IMR-90 (cell line): ENCODE measurements around the gene PPP2R5E. TPM values are rescaled to one million over a fixed set of nuclear protein-coding genes. Genes with fewer than 3 reads are reported as not detected.

Experiments used
- ATAC-seq: fragments of 200-7000 bp; cut with Tn5 transposase; 2 replicates; pipeline ENCODE4 v1.9.1; 2020; ENCODE audit warnings: low read depth, mild to moderate bottlenecking, moderate library complexity
- BruUV-seq: library from RNA; stranded (reverse); fragments of 400-500 nt; replicated peaks from 2 replicates; lab custom pipeline; 2021; lab: Mats Ljungman, UMichigan
- CTCF ChIA-PET: fragments of 300-600 bp; formaldehyde crosslinking; extraction: SDS; loops from one replicate; lab custom pipeline; 2021; ENCODE audit warnings: antibody characterized with exemption; lab: Yijun Ruan, JAX
- POLR2A ChIA-PET: fragments of 300-600 bp; sonication (Branson Sonifier 250); formaldehyde crosslinking; loops from one replicate; lab custom pipeline; 2022; ENCODE audit warnings: antibody characterized with exemption; ENCODE audit not compliant: unreplicated experiment; lab: Charles Lee
- DNase-seq: peaks from one replicate; pipeline ENCODE4 v3.0.0; 2013
- H2AFZ ChIP-seq: replicated peaks from 2 replicates; pipeline ENCODE3; 2013; ENCODE audit warnings: low read length, mild to moderate bottlenecking; ENCODE audit not compliant: poor library complexity
- H2AK5ac ChIP-seq: 2 replicates; pipeline ENCODE4 v1.6.1; 2013; ENCODE audit warnings: low read depth, low read length, inconsistent platforms
- H2AK9ac ChIP-seq: replicated peaks from 2 replicates; pipeline ENCODE3; 2013; ENCODE audit warnings: mild to moderate bottlenecking, low read depth, low read length, moderate library complexity; ENCODE audit not compliant: poor library complexity
- H2BK120ac ChIP-seq: 2 replicates; pipeline ENCODE4 v1.6.1; 2013; ENCODE audit warnings: low read depth, low read length, inconsistent platforms
- H2BK15ac ChIP-seq: 3 replicates; pipeline ENCODE4 v1.6.1; 2013; ENCODE audit warnings: low read depth, low read length, inconsistent platforms
- H2BK20ac ChIP-seq: 2 replicates; pipeline ENCODE4 v1.6.1; 2013; ENCODE audit warnings: low read depth, mild to moderate bottlenecking, inconsistent platforms, low read length, moderate library complexity
- H2BK5ac ChIP-seq: 2 replicates; pipeline ENCODE4 v1.6.1; 2013; ENCODE audit warnings: mild to moderate bottlenecking, low read depth, low read length, inconsistent platforms; ENCODE audit not compliant: poor library complexity, severe bottlenecking
- H3K14ac ChIP-seq: replicated peaks from 2 replicates; pipeline ENCODE4 v1.6.1; 2013; ENCODE audit warnings: low read depth, low read length, inconsistent platforms
- H3K18ac ChIP-seq: 2 replicates; pipeline ENCODE4 v1.6.1; 2013; ENCODE audit warnings: low read depth, low read length, control low read depth
- H3K23ac ChIP-seq: 2 replicates; pipeline ENCODE4 v1.6.1; 2013; ENCODE audit warnings: low read depth, low read length, inconsistent platforms
- H3K27ac ChIP-seq: 2 replicates; pipeline ENCODE4 v1.5.1; 2013; ENCODE audit warnings: mild to moderate bottlenecking, control low read depth, low read length; ENCODE audit not compliant: insufficient read depth
- H3K27me3 ChIP-seq: 2 replicates; pipeline ENCODE4 v1.6.1; 2013; ENCODE audit warnings: low read length; ENCODE audit not compliant: control insufficient read depth, insufficient read depth
- H3K36me3 ChIP-seq: 2 replicates; pipeline ENCODE4 v1.6.1; 2013; ENCODE audit warnings: low read length, mixed read lengths; ENCODE audit not compliant: control insufficient read depth, insufficient read depth
- H3K4ac ChIP-seq: 2 replicates; pipeline ENCODE4 v1.6.1; 2013; ENCODE audit warnings: low read depth, low read length, inconsistent platforms
- H3K4me1 ChIP-seq: 2 replicates; pipeline ENCODE4 v1.6.1; 2013; ENCODE audit warnings: low read length, mixed read lengths; ENCODE audit not compliant: control insufficient read depth, insufficient read depth
- H3K4me2 ChIP-seq: 2 replicates; pipeline ENCODE4 v1.6.1; 2013; ENCODE audit warnings: low read depth, mild to moderate bottlenecking, control low read depth, low read length, moderate library complexity
- H3K4me3 ChIP-seq: 2 replicates; pipeline ENCODE4 v1.5.1; 2013; ENCODE audit warnings: low read depth, mild to moderate bottlenecking, control low read depth, low read length, moderate library complexity; ENCODE audit not compliant: insufficient read depth
- H3K56ac ChIP-seq: 2 replicates; pipeline ENCODE4 v1.6.1; 2013; ENCODE audit warnings: low read length, inconsistent platforms; ENCODE audit not compliant: insufficient read depth; ENCODE audit errors: extremely low read depth
- H3K79me1 ChIP-seq, 2 experiments: 2 replicates each; pipeline ENCODE4 v1.6.1; 2013; ENCODE audit warnings: low read length in 2 of 2, inconsistent platforms in 1 of 2, low read depth in 1 of 2
- H3K9ac ChIP-seq: 2 replicates; pipeline ENCODE4 v1.6.1; 2013; ENCODE audit warnings: low read depth, low read length, control low read depth
- H3K9me1 ChIP-seq: 2 replicates; pipeline ENCODE4 v1.6.1; 2013; ENCODE audit warnings: low read length, inconsistent platforms; ENCODE audit not compliant: insufficient read depth
- H3K9me3 ChIP-seq: 2 replicates; pipeline ENCODE4 v1.6.1; 2013; ENCODE audit warnings: low read length; ENCODE audit not compliant: control insufficient read depth, insufficient read depth
- H4K20me1 ChIP-seq: 2 replicates; pipeline ENCODE4 v1.6.1; 2013; ENCODE audit warnings: low read length, inconsistent platforms; ENCODE audit not compliant: insufficient read depth
- H4K5ac ChIP-seq: 2 replicates; pipeline ENCODE4 v1.6.1; 2013; ENCODE audit warnings: mild to moderate bottlenecking, low read depth, low read length, control low read depth
- H4K8ac ChIP-seq, 2 experiments: 2 replicates each; pipeline ENCODE4 v1.6.1; 2013; ENCODE audit warnings: low read depth in 2 of 2, low read length in 2 of 2, control low read depth in 1 of 2, inconsistent platforms in 1 of 2
- H4K91ac ChIP-seq: 2 replicates; pipeline ENCODE4 v1.6.1; 2013; ENCODE audit warnings: low read depth, low read length, inconsistent platforms; ENCODE audit not compliant: insufficient read depth
- CHD1 ChIP-seq: IDR thresholded peaks from 2 replicates; pipeline ENCODE4 v1.6.1; 2012; ENCODE audit warnings: low read depth, low read length, improper control_type of control experiment
- CTCF ChIP-seq: conservative IDR thresholded peaks from 2 replicates; pipeline ENCODE4 v1.5.1; 2012; ENCODE audit warnings: mild to moderate bottlenecking, low read depth, low read length, improper control_type of control experiment
- ELK1 ChIP-seq: fragments of 150-350 bp; IDR thresholded peaks from 2 replicates; pipeline ENCODE4 v1.6.1; 2016; ENCODE audit warnings: low read depth, mild to moderate bottlenecking, low read length, moderate library complexity, borderline replicate concordance
- FOS ChIP-seq: fragments of 150-350 bp; IDR thresholded peaks from 2 replicates; pipeline ENCODE4 v1.6.1; 2016; ENCODE audit warnings: low read depth, low read length
- RAD21 ChIP-seq: IDR thresholded peaks from 2 replicates; pipeline ENCODE4 v1.6.1; 2012; ENCODE audit warnings: low read length, improper control_type of control experiment
- WGBS, 2 experiments: methylation state at CpG; one replicate each; pipeline versions ENCODE4 v1.1.5 to v1.1.7; 2013; ENCODE audit warnings: missing lambda C conversion rate in 2 of 2; ENCODE audit not compliant: insufficient read length in 1 of 2; ENCODE audit errors: extremely low coverage in 2 of 2; 5-methylcytosine and 5-hydroxymethylcytosine counted together
- dilution Hi-C: fragments of 300-500 bp; cut with HindIII; formaldehyde crosslinking; loops from one replicate; pipeline ENCODE4 v1.14.3; 2018; ENCODE audit warnings: low sequenced_read_pairs; ENCODE audit not compliant: unreplicated experiment
- in situ Hi-C: fragments of 300-500 bp; cut with MboI; formaldehyde crosslinking; loops from 3 replicates; pipeline ENCODE4 v1.14.3; 2019; ENCODE audit warnings: low sequenced_read_pairs, inconsistent platforms, mixed read lengths
- intact Hi-C: fragments of 100-400 bp; cut with micrococcal nuclease; formaldehyde crosslinking; loops from 2 replicates; pipeline ENCODE4 v1.10.0; 2022
- polyA plus RNA-seq, 3 experiments: library from polyadenylated mRNA; depleted of rRNA; stranded (reverse); fragments of >200 nt; gene quantifications; 2 replicates each; pipeline ENCODE4 v1.2.3, GENCODE V29; 2012; ENCODE audit warnings: low replicate concordance in 1 of 3
- total RNA-seq: library from RNA; depleted of rRNA; stranded (reverse); fragments of >200 nt; gene quantifications from 2 replicates; pipeline ENCODE4 v1.2.3, GENCODE V29; 2012

PPP2R5E gene
- total and polyA plus RNA-seq, 2 of the 4 experiments (the other 2 are of a cell fraction) = 9.7 to 12.2 TPM

- H3K4ac ChIP-seq = peak overlapping the region; percentile 77
- no TSS peak for BruUV-seq
- H3K36me3 ChIP-seq = peaks cover 2% of the 10 kb centered on the region
- H4K8ac ChIP-seq = peak overlapping the region; percentile 49 to 89
- peak overlapping the region; percentile 72 for H3K4me3 ChIP-seq
- H3K9me3 ChIP-seq = no peaks in the 10 kb centered on the region
- peak overlapping the region; percentile 33; the same call in 1 of the 2 replicates for H2BK120ac ChIP-seq
- TF ChIP-seq ELK1 (no peak), FOS (no peak), RAD21 (no peak), CHD1 (no peak), CTCF (no peak)
- POLR2A ChIA-PET = interaction anchor here (0.5 kb wide), 1 partner anchor 26 kb away, joined by 3 read pairs; no protein-coding TSS in a partner anchor
- CTCF ChIA-PET = interaction anchor here (0.6 to 1.5 kb wide), 3 partner anchors 35 to 161 kb away, joined by 3 to 7 read pairs (median 5); no protein-coding TSS in a partner anchor
- no peaks in the 10 kb centered on the region for H3K27me3 ChIP-seq
- H3K14ac ChIP-seq = peak overlapping the region; percentile 86
- dilution Hi-C loops = no loop called here
- peak overlapping the region; percentile 41 for H4K5ac ChIP-seq
- peak overlapping the region; percentile 61 for H2BK5ac ChIP-seq
- no peaks in the 10 kb centered on the region for H3K4me1 ChIP-seq
- no peaks in the 10 kb centered on the region for H3K9me1 ChIP-seq
- peak overlapping the region; percentile 80 for H3K27ac ChIP-seq
- H3K23ac ChIP-seq = peak overlapping the region; percentile 62; the same call in 1 of the 2 replicates
- WGBS, 2 experiments = 0% methylated on average over 6 of the region's 22 CpGs; no CpG with 5 or more reads in 1 of the 2 experiments
- H2BK20ac ChIP-seq = no peak overlapping the region
- peaks cover 0 to 24% of the 10 kb centered on the region in 2 experiments; a peak in 2 of 4 replicates for H3K79me1 ChIP-seq
- no peak overlapping the region; the same call in 1 of the 2 replicates for H2AK5ac ChIP-seq
- in situ Hi-C loops = no loop called here
- H2AK9ac ChIP-seq = peak overlapping the region; percentile 94
- H3K9ac ChIP-seq = peak overlapping the region; percentile 81
- H4K91ac ChIP-seq = peak overlapping the region; percentile 72; the same call in 1 of the 2 replicates
- ATAC-seq (no peak), DNase-seq (no peak)
- intact Hi-C loops = loop anchor here (1.0 to 10.0 kb wide), 7 partner anchors 72 to 1379 kb away; partner anchors contain the start of gene SGPP1
- H3K18ac ChIP-seq = no peak overlapping the region; the same call in 1 of the 2 replicates
- H4K20me1 ChIP-seq = peaks cover 15% of the 10 kb centered on the region
- H2AFZ ChIP-seq = peak overlapping the region; percentile 95
- no peak overlapping the region for H2BK15ac ChIP-seq
- H3K56ac ChIP-seq = peak overlapping the region; percentile 73; the same call in 1 of the 2 replicates
- H3K4me2 ChIP-seq = peak overlapping the region; percentile 97
These were observed 739 bp upstream of the PPP2R5E start for GRCh38 chr14:63543826-63544406.
